Measurements from ENCODE around the gene WDFY1. TPM values are rescaled to one million over a fixed set of nuclear protein-coding genes. Genes with fewer than 3 reads are reported as not detected.

The WDFY1 gene
- total RNA-seq, 1 donor from 2014 or later = 99.7 TPM

Other genes starting within 250 kb of the WDFY1 start
- 6.3 TPM for gene AP1S3, start 107.8 kb downstream of the WDFY1 start, total RNA-seq (ENCODE audit: insufficient read depth, low replicate concordance)
- gene MRPL44, start 12.1 kb upstream of the WDFY1 start, total RNA-seq (ENCODE audit: insufficient read depth, low replicate concordance) = 20.2 TPM
- gene SERPINE2, start 94.0 kb upstream of the WDFY1 start, total RNA-seq (ENCODE audit: insufficient read depth, low replicate concordance) = 266 TPM

Data from umbilical cord (tissue), 1 donor.